ENCODE data around the gene TTL. TPM values are rescaled to one million over a fixed set of nuclear protein-coding genes. Genes with fewer than 3 reads are reported as not detected.

Gene TTL
- 94.3 and 102 TPM in 2 replicates for total RNA-seq

GRCh38 chr2:112481528-112482233 is at the start of gene TTL:
TTL (plus strand) TSS chr2:112482156; CDS start chr2:112482345, 189 bp downstream.

DNA sequence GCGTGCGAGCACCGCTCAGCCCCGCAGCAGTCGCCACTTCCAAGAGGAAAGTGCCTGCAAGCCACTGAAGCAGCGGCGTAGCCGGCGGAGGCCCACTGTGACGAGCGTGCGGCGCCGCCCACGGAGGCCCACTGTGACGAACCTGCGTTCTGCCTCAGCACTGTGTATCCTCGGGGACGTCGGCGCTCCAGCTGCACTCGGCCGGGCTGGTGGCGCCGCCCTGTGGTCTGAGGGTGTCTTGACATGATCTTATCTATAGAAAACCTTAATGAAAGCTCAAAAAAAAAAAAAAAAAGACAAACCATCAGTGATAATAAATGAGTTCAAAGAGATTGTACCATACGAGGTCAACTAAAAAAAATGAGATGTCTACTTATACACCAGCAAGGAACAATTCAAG is 48.5 kb upstream of the TTL start, which contains the start of gene RGPD8:
Gene RGPD8 (minus strand): TSS at position 166 of the 400 bp plus-strand sequence. CDS start 192 bp downstream, outside the sequence.

GRCh38 chr2:112542123-112542983 is 60.4 kb downstream of the TTL start, which contains the start of gene POLR1B:
POLR1B (plus strand) TSS chr2:112542465; CDS start chr2:112542495, 30 bp downstream.

GRCh38 chr2:112584134-112584890 is 102.4 kb downstream of the TTL start, which contains the start of gene CHCHD5:
CHCHD5 (plus strand) TSS chr2:112584609; CDS start chr2:112584648, 39 bp downstream.

Small RNA genes within 50 kb of the gene (small RNA-seq; reads per million reads assigned to genes)
- not detected for gene RF00019

Other genes starting within 250 kb of the TTL start
- 28.6 and 35.4 TPM in 2 replicates for gene ZC3H8, start 227.1 kb upstream of the TTL start, total RNA-seq
- 3.7 and 4.5 TPM in 2 replicates for gene ZC3H6, start 206.6 kb upstream of the TTL start, total RNA-seq
- gene RGPD8, start 48.5 kb upstream of the TTL start, total RNA-seq, result 28.8 and 34.3 TPM in 2 replicates
- 32.2 and 36.1 TPM in 2 replicates for gene POLR1B, start 60.3 kb downstream of the TTL start, total RNA-seq
- gene CHCHD5, start 102.5 kb downstream of the TTL start, total RNA-seq, result 6.1 and 7.3 TPM in 2 replicates
- 131 and 151 TPM in 2 replicates for gene SLC20A1, start 163.8 kb downstream of the TTL start, total RNA-seq
- gene NT5DC4, start 238.9 kb downstream of the TTL start, total RNA-seq, result not detected in 2 replicates